ENCODE data around the gene UCN2. TPM values are rescaled to one million over a fixed set of nuclear protein-coding genes. Genes with fewer than 3 reads are reported as not detected.
A peak's percentile ranks its signal among the peaks of the same experiment; 100 is the strongest.

Gene UCN2
- total RNA-seq, 2 donors from 2014 or later = not detected

- no peaks in the 10 kb centered on the region for H3K36me3 Mint-ChIP-seq (ENCODE audit: insufficient read depth in 2 of 2)
- H3K4me1 Mint-ChIP-seq (ENCODE audit: low read depth) = peaks cover 5% of the 10 kb centered on the region
- ATAC-seq (replicated peaks in 1 of 2) = no peak
- no peak overlapping the region for H3K4me3 Mint-ChIP-seq
- H3K27ac Mint-ChIP-seq = no peak overlapping the region
- no peaks in the 10 kb centered on the region for H3K9me3 Mint-ChIP-seq
- H3K27me3 Mint-ChIP-seq (ENCODE audit: low read depth) = peaks cover 5% of the 10 kb centered on the region
- no peak for DNase-seq
Observed at GRCh38 chr3:48565186-48565585, 1.6 kb upstream of the UCN2 start.

- Mint-ChIP-seq H3K9me3 (no peaks in the 10 kb centered on the region), H3K4me1 (ENCODE audit: low read depth) (peaks cover 5% of the 10 kb centered on the region), H3K4me3 (no peak overlapping the region), H3K27ac (no peak overlapping the region), H3K27me3 (ENCODE audit: low read depth) (peaks cover 9% of the 10 kb centered on the region), H3K36me3 (ENCODE audit: insufficient read depth in 2 of 2) (no peaks in the 10 kb centered on the region)
- DNase-seq (no peak), ATAC-seq (replicated peaks in 1 of 2) (no peak)
Observed at GRCh38 chr3:48564667-48565066, 1.1 kb upstream of the UCN2 start.

- Mint-ChIP-seq H3K27me3 (ENCODE audit: low read depth) (peaks cover 9% of the 10 kb centered on the region), H3K4me3 (peak overlapping the region in 1 of 2 donors; percentile 23), H3K4me1 (ENCODE audit: low read depth) (peaks cover 7% of the 10 kb centered on the region), H3K9me3 (no peaks in the 10 kb centered on the region), H3K27ac (no peak overlapping the region), H3K36me3 (ENCODE audit: insufficient read depth in 2 of 2) (no peaks in the 10 kb centered on the region)
- ATAC-seq (replicated peaks in 1 of 2) (peak; percentile 45 to 78), DNase-seq (peak; percentile 50 to 68)
Observed at GRCh38 chr3:48564022-48564421, 441 bp upstream of the UCN2 start.

GRCh38 chr3:48562367-48563095 is 1.1 kb downstream of the UCN2 start:
- H3K27ac Mint-ChIP-seq = no peak overlapping the region
- peaks cover 9% of the 10 kb centered on the region for H3K27me3 Mint-ChIP-seq (ENCODE audit: low read depth)
- DNase-seq = no peak
- H3K4me3 Mint-ChIP-seq = no peak overlapping the region
- no peaks in the 10 kb centered on the region for H3K9me3 Mint-ChIP-seq
- no peak for ATAC-seq (replicated peaks in 1 of 2)
- no peaks in the 10 kb centered on the region for H3K36me3 Mint-ChIP-seq (ENCODE audit: insufficient read depth in 2 of 2)
- peaks cover 20% of the 10 kb centered on the region for H3K4me1 Mint-ChIP-seq (ENCODE audit: low read depth)

- peak in 1 of 2 donors; percentile 24 for DNase-seq
Observed at GRCh38 chr3:48561045-48561736, 2.4 kb downstream of the UCN2 start.

GRCh38 chr3:48560648-48561018 is 2.9 kb downstream of the UCN2 start:
- no peak overlapping the region for H3K4me3 Mint-ChIP-seq
- ATAC-seq (replicated peaks in 1 of 2) = no peak
- peaks cover 26% of the 10 kb centered on the region for H3K4me1 Mint-ChIP-seq (ENCODE audit: low read depth)

More at GRCh38 chr3:48561045-48561736, 2.4 kb downstream of the UCN2 start:
- H3K27me3 Mint-ChIP-seq (ENCODE audit: low read depth) = peaks cover 9% of the 10 kb centered on the region
- no peak overlapping the region for H3K27ac Mint-ChIP-seq
- H3K36me3 Mint-ChIP-seq (ENCODE audit: insufficient read depth in 2 of 2) = peaks cover 0 to 1% of the 10 kb centered on the region in 2 donors
- H3K9me3 Mint-ChIP-seq = no peaks in the 10 kb centered on the region
- peaks cover 25% of the 10 kb centered on the region for H3K4me1 Mint-ChIP-seq (ENCODE audit: low read depth)
- ATAC-seq (replicated peaks in 1 of 2) = no peak
- H3K4me3 Mint-ChIP-seq = no peak overlapping the region

GRCh38 chr3:48558493-48559134 is 5.0 kb downstream of the UCN2 start:
- H3K27ac Mint-ChIP-seq = no peak overlapping the region
- H3K36me3 Mint-ChIP-seq (ENCODE audit: insufficient read depth in 2 of 2) = peaks cover 0 to 1% of the 10 kb centered on the region in 2 donors
- ATAC-seq (replicated peaks in 1 of 2) (no peak), DNase-seq (no peak)
- H3K9me3 Mint-ChIP-seq = no peaks in the 10 kb centered on the region
- H3K4me1 Mint-ChIP-seq (ENCODE audit: low read depth) = peaks cover 38% of the 10 kb centered on the region
- H3K27me3 Mint-ChIP-seq (ENCODE audit: low read depth) = peaks cover 9% of the 10 kb centered on the region
- peak overlapping the region in 1 of 2 donors; percentile 25 for H3K4me3 Mint-ChIP-seq

More at GRCh38 chr3:48560648-48561018, 2.9 kb downstream of the UCN2 start:
- DNase-seq = no peak
- Mint-ChIP-seq H3K27me3 (ENCODE audit: low read depth) (peaks cover 9% of the 10 kb centered on the region), H3K9me3 (no peaks in the 10 kb centered on the region), H3K36me3 (ENCODE audit: insufficient read depth in 2 of 2) (peaks cover 0 to 1% of the 10 kb centered on the region in 2 donors), H3K27ac (no peak overlapping the region)

- Mint-ChIP-seq H3K36me3 (ENCODE audit: insufficient read depth in 2 of 2) (peaks cover 0 to 1% of the 10 kb centered on the region in 2 donors), H3K4me3 (peak within 1 kb of the TSS; percentile 87 to 97), H3K27me3 (ENCODE audit: low read depth) (peaks cover 9% of the 10 kb centered on the region), H3K9me3 (no peaks in the 10 kb centered on the region), H3K27ac (peak within 1 kb of the TSS; percentile 7), H3K4me1 (ENCODE audit: low read depth) (peaks cover 38% of the 10 kb centered on the region)
- peak; percentile 91 to 92 for ATAC-seq (replicated peaks in 1 of 2)
- peak; percentile 99 to 100 for DNase-seq
Observed at GRCh38 chr3:48556796-48557626, 6.6 kb downstream of the UCN2 start, which contains the start of gene PFKFB4. Gene PFKFB4, minus strand, starts transcription at chr3:48556803. Its CDS starts 26 bp downstream, at chr3:48556777.

GRCh38 chr3:48555949-48556795 is 7.4 kb downstream of the UCN2 start:
- ATAC-seq (replicated peaks in 1 of 2) (no peak), DNase-seq (peak in 1 of 2 donors; percentile 12)
- no peak overlapping the region for H3K27ac Mint-ChIP-seq
- H3K36me3 Mint-ChIP-seq (ENCODE audit: insufficient read depth in 2 of 2) = peaks cover 0 to 1% of the 10 kb centered on the region in 2 donors
- H3K4me3 Mint-ChIP-seq = peak overlapping the region; percentile 87 to 97
- H3K4me1 Mint-ChIP-seq (ENCODE audit: low read depth) = peaks cover 38% of the 10 kb centered on the region
- H3K9me3 Mint-ChIP-seq = no peaks in the 10 kb centered on the region
- H3K27me3 Mint-ChIP-seq (ENCODE audit: low read depth) = peaks cover 9% of the 10 kb centered on the region

- peak overlapping the region; percentile 87 to 97 for H3K4me3 Mint-ChIP-seq
- no peak overlapping the region for H3K27ac Mint-ChIP-seq
- H3K36me3 Mint-ChIP-seq (ENCODE audit: insufficient read depth in 2 of 2) = peaks cover 0 to 1% of the 10 kb centered on the region in 2 donors
- H3K9me3 Mint-ChIP-seq = no peaks in the 10 kb centered on the region
- no peak for DNase-seq
- ATAC-seq (replicated peaks in 1 of 2) = no peak
- peaks cover 38% of the 10 kb centered on the region for H3K4me1 Mint-ChIP-seq (ENCODE audit: low read depth)
- H3K27me3 Mint-ChIP-seq (ENCODE audit: low read depth) = peaks cover 6% of the 10 kb centered on the region
Observed at GRCh38 chr3:48555231-48555948, 8.2 kb downstream of the UCN2 start.
